ENCODE results near the gene CAPZB. TPM values are rescaled to one million over a fixed set of nuclear protein-coding genes. Genes with fewer than 3 reads are reported as not detected.
A peak's percentile ranks its signal among the peaks of the same experiment; 100 is the strongest.

CAPZB gene
- total RNA-seq, 1 donor from 2014 or later = 267 TPM

GRCh38 chr1:19370453-19371170, 114.7 kb downstream of the CAPZB start:
- ATAC-seq (peak; percentile 26), DNase-seq (ENCODE audit: missing footprints) (no peak)
- intact Hi-C loops (cut with DNase I) = no loop called here

GRCh38 chr1:19369396-19370090, 115.8 kb downstream of the CAPZB start:
- no peak for DNase-seq (ENCODE audit: missing footprints)
- peak; percentile 42 for ATAC-seq
- intact Hi-C loops (cut with DNase I) = no loop called here

- intact Hi-C loops (cut with DNase I) = no loop called here
- DNase-seq (ENCODE audit: missing footprints) = no peak
- no peak for ATAC-seq
Measured at GRCh38 chr1:19368964-19369363, 116.4 kb downstream of the CAPZB start.

GRCh38 chr1:19368050-19368449, 117.3 kb downstream of the CAPZB start:
- intact Hi-C loops (cut with DNase I) = no loop called here
- no peak for DNase-seq (ENCODE audit: missing footprints)
- no peak for ATAC-seq

GRCh38 chr1:19367584-19368041, 117.7 kb downstream of the CAPZB start:
- no peak for DNase-seq (ENCODE audit: missing footprints)

GRCh38 chr1:19366599-19367536, 118.5 kb downstream of the CAPZB start:
- DNase-seq (ENCODE audit: missing footprints) (no peak), ATAC-seq (no peak)
- intact Hi-C loops (cut with DNase I) = no loop called here

More at GRCh38 chr1:19367584-19368041, 117.7 kb downstream of the CAPZB start:
- intact Hi-C loops (cut with DNase I) = no loop called here
- no peak for ATAC-seq

- intact Hi-C loops (cut with DNase I) = no loop called here
- ATAC-seq (no peak), DNase-seq (ENCODE audit: missing footprints) (no peak)
Measured at GRCh38 chr1:19365721-19366120, 119.6 kb downstream of the CAPZB start.

GRCh38 chr1:19363536-19364152, 121.7 kb downstream of the CAPZB start:
- DNase-seq (ENCODE audit: missing footprints) = no peak
- intact Hi-C loops (cut with DNase I) = no loop called here
- ATAC-seq = no peak

- intact Hi-C loops (cut with DNase I) = no loop called here
- DNase-seq (ENCODE audit: missing footprints) = no peak
- ATAC-seq = no peak
Measured at GRCh38 chr1:19361611-19362147, 123.7 kb downstream of the CAPZB start.

GRCh38 chr1:19360843-19361610, 124.3 kb downstream of the CAPZB start:
- intact Hi-C loops (cut with DNase I) = no loop called here
- DNase-seq (ENCODE audit: missing footprints) (no peak), ATAC-seq (no peak)

- intact Hi-C loops (cut with DNase I) = no loop called here
- ATAC-seq (no peak), DNase-seq (ENCODE audit: missing footprints) (no peak)
Measured at GRCh38 chr1:19360432-19360831, 124.9 kb downstream of the CAPZB start.

- no peak for DNase-seq (ENCODE audit: missing footprints)
- intact Hi-C loops (cut with DNase I) = no loop called here
- no peak for ATAC-seq
Measured at GRCh38 chr1:19360016-19360415, 125.3 kb downstream of the CAPZB start.

- intact Hi-C loops (cut with DNase I) = no loop called here
- ATAC-seq (no peak), DNase-seq (ENCODE audit: missing footprints) (no peak)
Measured at GRCh38 chr1:19359357-19359756, 126.0 kb downstream of the CAPZB start.

- ATAC-seq (no peak), DNase-seq (ENCODE audit: missing footprints) (no peak)
- intact Hi-C loops (cut with DNase I) = no loop called here
Measured at GRCh38 chr1:19358710-19359109, 126.6 kb downstream of the CAPZB start.

GRCh38 chr1:19357299-19357986, 127.9 kb downstream of the CAPZB start:
- intact Hi-C loops (cut with DNase I) = no loop called here
- ATAC-seq (no peak), DNase-seq (ENCODE audit: missing footprints) (no peak)

- DNase-seq (ENCODE audit: missing footprints) (no peak), ATAC-seq (no peak)
- intact Hi-C loops (cut with DNase I) = no loop called here
Measured at GRCh38 chr1:19356266-19356665, 129.1 kb downstream of the CAPZB start.

- DNase-seq (ENCODE audit: missing footprints) = no peak
- ATAC-seq = no peak
- intact Hi-C loops (cut with DNase I) = no loop called here
Measured at GRCh38 chr1:19354531-19354981, 130.8 kb downstream of the CAPZB start.

Data from Right ventricle myocardium inferior (tissue), 1 donor.